GM21423 (cell line): ENCODE data around the gene XIST.
"Not testable (repeated sequence)": the region's sequence is repeated elsewhere in the genome, so short reads cannot be mapped to it uniquely, and the experiment has no call there.

Experiments
- ATAC-seq: cut with Tn5 transposase; IDR thresholded peaks from one replicate; pipeline ENCODE4 v1.9.1; 2021; ENCODE audit warnings: mild to moderate bottlenecking, moderate library complexity; ENCODE audit not compliant: unreplicated experiment

Gene XIST

GRCh38 chrX:73840120-73840924 is 12.2 kb downstream of the XIST start:
- no peak for ATAC-seq

- ATAC-seq = no peak
Measured at GRCh38 chrX:73839152-73839551, 13.4 kb downstream of the XIST start.

- no peak for ATAC-seq
Measured at GRCh38 chrX:73838123-73838522, 14.4 kb downstream of the XIST start.

GRCh38 chrX:73836956-73837477 is 15.5 kb downstream of the XIST start:
- ATAC-seq = no peak

GRCh38 chrX:73834219-73834618 is 18.3 kb downstream of the XIST start:
- ATAC-seq = no peak

- no peak for ATAC-seq
Measured at GRCh38 chrX:73832319-73832718, 20.2 kb downstream of the XIST start.

GRCh38 chrX:73831500-73831899 is 21.0 kb downstream of the XIST start:
- ATAC-seq = no peak

- no peak for ATAC-seq
Measured at GRCh38 chrX:73830489-73831414, 21.8 kb downstream of the XIST start.

GRCh38 chrX:73829890-73830466 is 22.5 kb downstream of the XIST start:
- no peak for ATAC-seq

- ATAC-seq = no peak
Measured at GRCh38 chrX:73828080-73828720, 24.3 kb downstream of the XIST start.

- ATAC-seq = no peak
Measured at GRCh38 chrX:73827406-73827805, 25.1 kb downstream of the XIST start.

- no peak for ATAC-seq
Measured at GRCh38 chrX:73826996-73827395, 25.5 kb downstream of the XIST start.

- ATAC-seq = no peak
Measured at GRCh38 chrX:73825569-73825968, 26.9 kb downstream of the XIST start.

GRCh38 chrX:73823473-73824004 is 29.0 kb downstream of the XIST start:
- ATAC-seq = no peak

- no peak for ATAC-seq
Measured at GRCh38 chrX:73822775-73823174, 29.7 kb downstream of the XIST start.

GRCh38 chrX:73821921-73822559 is 30.5 kb downstream of the XIST start:
- no peak for ATAC-seq

GRCh38 chrX:73819864-73820558 is 32.5 kb downstream of the XIST start:
- ATAC-seq = not testable (repeated sequence)

- ATAC-seq = no peak
Measured at GRCh38 chrX:73818200-73819116, 34.1 kb downstream of the XIST start.
